GM21515 (cell line): Measurements from ENCODE around the gene PLXNA4.
"Not testable (repeated sequence)": the region's sequence is repeated elsewhere in the genome, so short reads cannot be mapped to it uniquely, and the experiment has no call there.

ENCODE experiments used
- ATAC-seq: cut with Tn5 transposase; IDR thresholded peaks from one replicate; pipeline ENCODE4 v1.9.1; 2021; ENCODE audit not compliant: unreplicated experiment

Gene PLXNA4

GRCh38 chr7:132187869-132188789 is 388.1 kb downstream of the PLXNA4 start:
- ATAC-seq = no peak

GRCh38 chr7:132187391-132187790 is 388.9 kb downstream of the PLXNA4 start:
- no peak for ATAC-seq

GRCh38 chr7:132185150-132185549 is 391.1 kb downstream of the PLXNA4 start:
- no peak for ATAC-seq

GRCh38 chr7:132183781-132184380 is 392.4 kb downstream of the PLXNA4 start:
- ATAC-seq = no peak

GRCh38 chr7:132182992-132183391 is 393.3 kb downstream of the PLXNA4 start:
- no peak for ATAC-seq

- no peak for ATAC-seq
Observed at GRCh38 chr7:132181946-132182685, 394.2 kb downstream of the PLXNA4 start.

GRCh38 chr7:132181371-132181770 is 394.9 kb downstream of the PLXNA4 start:
- no peak for ATAC-seq

GRCh38 chr7:132180481-132180880 is 395.8 kb downstream of the PLXNA4 start:
- ATAC-seq = no peak

GRCh38 chr7:132179681-132180080 is 396.6 kb downstream of the PLXNA4 start:
- no peak for ATAC-seq

- ATAC-seq = no peak
Observed at GRCh38 chr7:132179080-132179430, 397.2 kb downstream of the PLXNA4 start.

GRCh38 chr7:132178402-132179079 is 397.7 kb downstream of the PLXNA4 start:
- ATAC-seq = not testable (repeated sequence)

GRCh38 chr7:132177708-132178401 is 398.4 kb downstream of the PLXNA4 start:
- ATAC-seq = no peak

- no peak for ATAC-seq
Observed at GRCh38 chr7:132176719-132177118, 399.6 kb downstream of the PLXNA4 start.

GRCh38 chr7:132171130-132171576 is 405.1 kb downstream of the PLXNA4 start:
- ATAC-seq = no peak

GRCh38 chr7:132169730-132170129 is 406.5 kb downstream of the PLXNA4 start:
- ATAC-seq = no peak

GRCh38 chr7:132168239-132168638 is 408.0 kb downstream of the PLXNA4 start:
- ATAC-seq = no peak

GRCh38 chr7:132165695-132166094 is 410.6 kb downstream of the PLXNA4 start:
- not testable (repeated sequence) for ATAC-seq

GRCh38 chr7:132164558-132165125 is 411.6 kb downstream of the PLXNA4 start:
- no peak for ATAC-seq

GRCh38 chr7:132162556-132163144 is 413.6 kb downstream of the PLXNA4 start:
- ATAC-seq = no peak

GRCh38 chr7:132161976-132162375 is 414.3 kb downstream of the PLXNA4 start:
- ATAC-seq = no peak
